ENCODE measurements around the gene NAALADL2. TPM values are rescaled to one million over a fixed set of nuclear protein-coding genes. Genes with fewer than 3 reads are reported as not detected.

NAALADL2 gene
- total and polyA plus RNA-seq, 2 donors (not counting 1 experiment from before 2014, with no cell fraction given): not detected

DNA sequence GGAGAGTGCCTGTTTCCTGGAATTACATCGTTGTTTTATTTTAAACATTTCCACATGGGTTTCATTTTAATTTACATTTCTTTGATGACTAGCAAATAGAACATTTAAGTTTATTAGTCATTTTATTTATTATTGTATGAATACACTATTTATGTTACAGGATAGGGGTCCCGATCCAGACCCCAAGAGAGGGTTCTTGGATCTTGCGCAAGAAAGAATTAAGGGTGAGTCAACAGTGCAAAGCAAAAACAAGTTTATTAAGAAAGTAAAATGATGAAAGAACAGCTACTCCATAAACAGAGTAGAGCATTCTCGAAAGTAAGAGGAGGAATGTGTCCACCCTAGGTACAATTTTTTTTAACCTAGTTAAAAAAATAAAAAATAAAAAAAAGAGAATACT lies 539.5 kb downstream of the NAALADL2 start:
- H3K36me3 ChIP-seq (replicated peaks in 1 of 2; ENCODE audit: control extremely low read depth in 1 of 2, control insufficient read depth in 1 of 2, extremely low read depth in 1 of 2, insufficient read depth in 2 of 2, low read length in 1 of 2): no peaks in the 10 kb centered on the region
- CTCF ChIA-PET: no interaction called here
- whole genome bisulfite sequencing (ENCODE audit: insufficient coverage): no CpG with 5 or more reads among the region's 4 CpGs

DNA sequence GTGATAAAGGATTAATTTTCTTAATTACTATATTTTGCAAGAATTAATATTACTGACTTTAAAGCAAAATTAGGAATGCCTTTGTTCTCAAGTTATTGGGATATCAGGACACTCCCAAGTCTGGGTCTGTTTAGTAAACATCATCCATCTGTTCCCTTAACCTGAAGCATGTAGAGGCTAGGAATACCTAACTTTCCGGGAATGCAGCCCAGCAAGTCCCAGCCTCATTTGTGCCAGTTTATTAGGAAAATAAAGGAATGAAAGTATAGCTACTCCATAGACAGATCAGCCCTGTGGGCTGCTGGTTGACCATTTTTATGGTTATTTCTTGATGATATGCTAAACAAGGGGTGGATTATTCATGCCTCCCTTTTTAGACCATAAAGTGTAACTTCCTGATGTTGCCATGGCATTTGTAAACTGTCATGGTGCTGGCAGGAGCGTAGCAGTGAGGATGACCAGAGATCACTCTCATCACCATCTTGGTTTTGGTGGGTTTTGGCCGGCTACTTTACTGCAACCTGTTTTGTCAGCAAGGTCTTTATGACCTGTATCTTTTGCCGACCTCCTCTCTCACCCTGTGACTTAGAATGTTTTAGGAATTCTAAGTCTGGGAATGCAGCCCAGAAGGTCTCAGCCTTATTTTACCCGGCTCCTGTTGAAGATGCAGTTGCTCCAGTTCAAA lies 540.2 kb downstream of the NAALADL2 start:
- POLR2A ChIA-PET: no interaction called here
- Histone ChIP-seq H3K4me2 (replicated peaks; ENCODE audit: low read depth, low read length, poor library complexity, severe bottlenecking) (no peak overlapping the region), H3K4me3 (ENCODE audit: control extremely low read depth in 1 of 5, extremely low read depth in 1 of 5, insufficient read depth in 1 of 5, low read depth in 2 of 5, low read length in 4 of 5) (no peak overlapping the region), H3K79me2 (ENCODE audit: control insufficient read depth, insufficient read depth, low read length) (no peaks in the 10 kb centered on the region), H3K9ac (ENCODE audit: low read length) (no peak overlapping the region), H3K9me3 (ENCODE audit: control extremely low read depth in 1 of 3, control insufficient read depth in 2 of 3, insufficient read depth in 1 of 3, low read length in 2 of 3) (no peaks in the 10 kb centered on the region), H3K27me3 (replicated peaks in 1 of 4; ENCODE audit: control extremely low read depth in 1 of 4, control insufficient read depth in 3 of 4, insufficient read depth in 4 of 4, low read length in 3 of 4) (no peaks in the 10 kb centered on the region), H3K36me3 (replicated peaks in 1 of 2; ENCODE audit: control extremely low read depth in 1 of 2, control insufficient read depth in 1 of 2, extremely low read depth in 1 of 2, insufficient read depth in 2 of 2, low read length in 1 of 2) (no peaks in the 10 kb centered on the region), H2AFZ (ENCODE audit: insufficient read depth, low read depth, low read length, poor library complexity, severe bottlenecking) (no peak overlapping the region), H3K4me1 (ENCODE audit: control insufficient read depth in 2 of 2, insufficient read depth in 2 of 2, low read length in 2 of 2) (no peaks in the 10 kb centered on the region), H4K20me1 (ENCODE audit: control insufficient read depth, insufficient read depth, low read length, poor library complexity, severe bottlenecking) (no peaks in the 10 kb centered on the region), H3K27ac (ENCODE audit: low read length in 2 of 2) (no peak overlapping the region)
- WGBS (ENCODE audit: insufficient coverage): 95% methylated on average over 4 of the region's 5 CpGs
- no peak for DNase-seq
- intact Hi-C loops (cut with micrococcal nuclease): no loop called here
- no peak for ATAC-seq (ENCODE audit: low read depth)
- no peak overlapping the region for H3K27ac Mint-ChIP-seq
- TF ChIP-seq EZH2 (IDR thresholded peaks at IDR 0.05; ENCODE audit: borderline replicate concordance, insufficient read depth, low read depth, low read length, poor library complexity, severe bottlenecking): no peak
- TF ChIP-seq, protein P1, sequence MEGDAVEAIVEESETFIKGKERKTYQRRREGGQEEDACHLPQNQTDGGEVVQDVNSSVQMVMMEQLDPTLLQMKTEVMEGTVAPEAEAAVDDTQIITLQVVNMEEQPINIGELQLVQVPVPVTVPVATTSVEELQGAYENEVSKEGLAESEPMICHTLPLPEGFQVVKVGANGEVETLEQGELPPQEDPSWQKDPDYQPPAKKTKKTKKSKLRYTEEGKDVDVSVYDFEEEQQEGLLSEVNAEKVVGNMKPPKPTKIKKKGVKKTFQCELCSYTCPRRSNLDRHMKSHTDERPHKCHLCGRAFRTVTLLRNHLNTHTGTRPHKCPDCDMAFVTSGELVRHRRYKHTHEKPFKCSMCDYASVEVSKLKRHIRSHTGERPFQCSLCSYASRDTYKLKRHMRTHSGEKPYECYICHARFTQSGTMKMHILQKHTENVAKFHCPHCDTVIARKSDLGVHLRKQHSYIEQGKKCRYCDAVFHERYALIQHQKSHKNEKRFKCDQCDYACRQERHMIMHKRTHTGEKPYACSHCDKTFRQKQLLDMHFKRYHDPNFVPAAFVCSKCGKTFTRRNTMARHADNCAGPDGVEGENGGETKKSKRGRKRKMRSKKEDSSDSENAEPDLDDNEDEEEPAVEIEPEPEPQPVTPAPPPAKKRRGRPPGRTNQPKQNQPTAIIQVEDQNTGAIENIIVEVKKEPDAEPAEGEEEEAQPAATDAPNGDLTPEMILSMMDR (IDR thresholded peaks at IDR 0.05): no peak
- no peaks in the 10 kb centered on the region for H3K27me3 Mint-ChIP-seq
- no peaks in the 10 kb centered on the region for H3K9me3 Mint-ChIP-seq (ENCODE audit: insufficient read depth)
- no peaks in the 10 kb centered on the region for H3K4me1 Mint-ChIP-seq
- H3K4me3 Mint-ChIP-seq: no peak overlapping the region
- CTCF ChIA-PET: no interaction called here

More for the DNA sequence above, 539.5 kb downstream of the NAALADL2 start:
- H3K4me3 Mint-ChIP-seq: no peak overlapping the region
- intact Hi-C loops (cut with micrococcal nuclease): no loop called here
- no peaks in the 10 kb centered on the region for H3K4me1 Mint-ChIP-seq
- DNase-seq (no peak), ATAC-seq (ENCODE audit: low read depth) (no peak)
- H3K27ac ChIP-seq (ENCODE audit: low read length in 2 of 2): no peak overlapping the region
- TF ChIP-seq, protein P1 (IDR thresholded peaks at IDR 0.05): no peak
- no peak for TF ChIP-seq EZH2 (IDR thresholded peaks at IDR 0.05; ENCODE audit: borderline replicate concordance, insufficient read depth, low read depth, low read length, poor library complexity, severe bottlenecking)
- no peak overlapping the region for H3K9ac ChIP-seq (ENCODE audit: low read length)
- H3K79me2 ChIP-seq (ENCODE audit: control insufficient read depth, insufficient read depth, low read length): no peaks in the 10 kb centered on the region
- no peak overlapping the region for H3K4me3 ChIP-seq (ENCODE audit: control extremely low read depth in 1 of 5, extremely low read depth in 1 of 5, insufficient read depth in 1 of 5, low read depth in 2 of 5, low read length in 4 of 5)
- no peaks in the 10 kb centered on the region for H4K20me1 ChIP-seq (ENCODE audit: control insufficient read depth, insufficient read depth, low read length, poor library complexity, severe bottlenecking)
- no peaks in the 10 kb centered on the region for H3K9me3 ChIP-seq (ENCODE audit: control extremely low read depth in 1 of 3, control insufficient read depth in 2 of 3, insufficient read depth in 1 of 3, low read length in 2 of 3)
- no peaks in the 10 kb centered on the region for H3K27me3 ChIP-seq (replicated peaks in 1 of 4; ENCODE audit: control extremely low read depth in 1 of 4, control insufficient read depth in 3 of 4, insufficient read depth in 4 of 4, low read length in 3 of 4)
- H3K4me2 ChIP-seq (replicated peaks; ENCODE audit: low read depth, low read length, poor library complexity, severe bottlenecking): no peak overlapping the region
- no peaks in the 10 kb centered on the region for H3K4me1 ChIP-seq (ENCODE audit: control insufficient read depth in 2 of 2, insufficient read depth in 2 of 2, low read length in 2 of 2)
- H2AFZ ChIP-seq (ENCODE audit: insufficient read depth, low read depth, low read length, poor library complexity, severe bottlenecking): no peak overlapping the region
- H3K27ac Mint-ChIP-seq: no peak overlapping the region
- no peaks in the 10 kb centered on the region for H3K9me3 Mint-ChIP-seq (ENCODE audit: insufficient read depth)
- POLR2A ChIA-PET: no interaction called here
- H3K27me3 Mint-ChIP-seq: no peaks in the 10 kb centered on the region

All from B cell (primary cell).